A549 (cell line): ENCODE results near the gene MARCHF10. TPM values are rescaled to one million over a fixed set of nuclear protein-coding genes. Genes with fewer than 3 reads are reported as not detected.
"Not testable (repeated sequence)": the region's sequence is repeated elsewhere in the genome, so short reads cannot be mapped to it uniquely, and the experiment has no call there.

ENCODE experiments used
- ATAC-seq, 2 experiments: fragments of 200-7000 bp in 1 of 2; fragments of >200 bp in 1 of 2; cut with Nextera tagmentation in 1 of 2; cut with Tn5 transposase in 1 of 2; 3 replicates each; pipeline versions ENCODE4 v1.8.0 to v1.9.1; 2018 to 2020; ENCODE audit warnings: mild to moderate bottlenecking in 1 of 2, moderate library complexity in 1 of 2
- CTCF ChIA-PET: fragments of 300-600 bp; sonication (Branson Sonifier 250); formaldehyde crosslinking; extraction: SDS; loops from one replicate; lab custom pipeline; 2021; ENCODE audit warnings: antibody characterized with exemption, inconsistent platforms; lab: Yijun Ruan, JAX
- POLR2A ChIA-PET: fragments of 350-600 bp; formaldehyde crosslinking; extraction: SDS; loops from one replicate; lab custom pipeline; 2021; ENCODE audit warnings: antibody characterized with exemption, inconsistent platforms; lab: Yijun Ruan, JAX
- DNase-seq, 2 experiments: peaks; one replicate each; pipeline versions ENCODE4 v3.0.0 to v3.0.0-alpha.2; 2011 to 2016; ENCODE audit warnings: low read depth in 1 of 2, low spot score in 1 of 2
- FAIRE-seq: peaks from 2 replicates; lab custom pipeline; 2011; peaks lifted over from hg19 to GRCh38; lab: Jason Lieb, UNC
- H3K27ac ChIP-seq, 2 experiments: fragments of >200 bp; sonication (Bioruptor Twin); formaldehyde crosslinking; 3 replicates each; pipeline ENCODE4 v1.5.1; 2016 to 2017
- H3K4me1 ChIP-seq: fragments of >200 bp; sonication (Bioruptor Twin); formaldehyde crosslinking; 3 replicates; pipeline ENCODE4 v1.6.1; 2016
- H3K4me2 ChIP-seq: fragments of >200 bp; sonication (Bioruptor Twin); formaldehyde crosslinking; 3 replicates; pipeline ENCODE4 v1.6.1; 2016
- H3K4me3 ChIP-seq: fragments of >200 bp; sonication (Bioruptor Twin); formaldehyde crosslinking; 3 replicates; pipeline ENCODE4 v1.5.1; 2016
- H3K9me3 ChIP-seq: fragments of >200 bp; sonication (Bioruptor Twin); formaldehyde crosslinking; 3 replicates; pipeline ENCODE4 v1.6.1; 2016
- CHD2 ChIP-seq: fragments of 150-350 bp; IDR thresholded peaks from 2 replicates; pipeline ENCODE4 v1.6.1; 2014; ENCODE audit warnings: low read length; ENCODE audit not compliant: partially characterized antibody
- HOXB13 ChIP-seq: fragments of 250-450 bp; sonication (Bioruptor Pico); IDR thresholded peaks from 2 replicates; pipeline ENCODE4 v1.5.0; 2020; ENCODE audit warnings: low read depth, mild to moderate bottlenecking, moderate library complexity
- KDM1A ChIP-seq: fragments of 200-600 bp; sonication (generic); IDR thresholded peaks from 2 replicates; pipeline ENCODE4 v1.6.1; 2016; ENCODE audit warnings: low read depth, mild to moderate bottlenecking
- MYC ChIP-seq: IDR thresholded peaks from 2 replicates; pipeline ENCODE4 v1.6.1; 2012; ENCODE audit warnings: mild to moderate bottlenecking, inconsistent platforms, low read length, improper control_type of control experiment, borderline replicate concordance
- NR3C1 ChIP-seq: fragments of >200 bp; sonication (Bioruptor Twin); formaldehyde crosslinking; IDR thresholded peaks from 3 replicates; pipeline ENCODE4 v1.6.1; 2017
- PBX3 ChIP-seq: IDR thresholded peaks from 2 replicates; pipeline ENCODE4 v1.6.1; 2012
- RAD21 ChIP-seq, 2 experiments: fragments of >200 bp in 1 of 2; sonication (Bioruptor Twin) in 1 of 2; formaldehyde crosslinking in 1 of 2; IDR thresholded peaks in 1 of 2; conservative IDR thresholded peaks in 1 of 2; 2 replicates in 1 of 2; 3 replicates in 1 of 2; pipeline ENCODE4 v1.6.1; 2012 to 2018; ENCODE audit warnings: inconsistent platforms in 1 of 2
- SMC3 ChIP-seq: fragments of >200 bp; sonication (Bioruptor Twin); formaldehyde crosslinking; IDR thresholded peaks from 3 replicates; pipeline ENCODE4 v1.6.1; 2018; ENCODE audit warnings: inconsistent platforms
- TP53 ChIP-seq: fragments of 250-450 bp; sonication (Bioruptor Pico); IDR thresholded peaks from 2 replicates; pipeline ENCODE4 v1.5.0; 2021; ENCODE audit warnings: mild to moderate bottlenecking, moderate library complexity
- WGBS: methylation state at CpG from one replicate; pipeline ENCODE4 v1.1.6; 2017; ENCODE audit errors: missing lambda C conversion rate; 5-methylcytosine and 5-hydroxymethylcytosine counted together
- polyA plus RNA-seq, 4 experiments: library from polyadenylated mRNA; depleted of rRNA in 3 of 4; stranded (reverse); fragments of >200 nt; fragmentation: RNase III in 1 of 4; extraction: RNeasy Plus Mini Kit Qiagen cat#74134 plus additional on column Dnase treatment in 1 of 4; gene quantifications; 2 replicates in 3 of 4; 3 replicates in 1 of 4; pipeline ENCODE4 v1.2.3, GENCODE V29; 2011 to 2017
- TF ChIP-seq, protein P1 (sequence below): IDR thresholded peaks from 2 replicates; pipeline ENCODE4 v1.6.1; 2012; ENCODE audit warnings: low read depth, borderline replicate concordance
- TF ChIP-seq, protein P2 (sequence below): IDR thresholded peaks from 2 replicates; pipeline ENCODE4 v1.6.1; 2012
- TF ChIP-seq, protein P3 (sequence below): fragments of >200 bp; sonication (Bioruptor Twin); formaldehyde crosslinking; IDR thresholded peaks from 3 replicates; pipeline ENCODE4 v1.5.1; 2016

MARCHF10 gene
- polyA plus RNA-seq, 2 of the 4 experiments (the other 2 are of a cell fraction) = 0.43 to 0.57 TPM

- Histone ChIP-seq H3K4me3 (no peak overlapping the region), H3K4me2 (no peak overlapping the region), H3K4me1 (peaks cover 3% of the 10 kb centered on the region; the same call in 1 of the 3 replicates), H3K27ac (no peak overlapping the region), H3K9me3 (no peaks in the 10 kb centered on the region)
- CTCF ChIA-PET = interaction anchor here (0.8 to 11.7 kb wide), 8 partner anchors 8 to 394 kb away, joined by 3 to 178 read pairs (median 4); no protein-coding TSS in a partner anchor
- DNase-seq (no peak), FAIRE-seq (no peak), ATAC-seq (no peak)
- WGBS = 94% methylated on average over 14 of the region's 20 CpGs
- POLR2A ChIA-PET = interaction anchor here (0.6 kb wide), 1 partner anchor 50 kb away, joined by 3 read pairs; no protein-coding TSS in a partner anchor
- TF ChIP-seq CHD2 = no peak
- no peak for TF ChIP-seq SMC3
- TF ChIP-seq, protein P1, sequence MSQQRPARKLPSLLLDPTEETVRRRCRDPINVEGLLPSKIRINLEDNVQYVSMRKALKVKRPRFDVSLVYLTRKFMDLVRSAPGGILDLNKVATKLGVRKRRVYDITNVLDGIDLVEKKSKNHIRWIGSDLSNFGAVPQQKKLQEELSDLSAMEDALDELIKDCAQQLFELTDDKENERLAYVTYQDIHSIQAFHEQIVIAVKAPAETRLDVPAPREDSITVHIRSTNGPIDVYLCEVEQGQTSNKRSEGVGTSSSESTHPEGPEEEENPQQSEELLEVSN = no peak
- no peak for TF ChIP-seq PBX3
- TF ChIP-seq HOXB13 (CRISPR knock-in tag) = no peak
- TF ChIP-seq TP53 (CRISPR knock-in tag) = no peak
These were observed 115.9 kb downstream of the MARCHF10 start for GRCh38 chr17:62692159-62692651.

DNA sequence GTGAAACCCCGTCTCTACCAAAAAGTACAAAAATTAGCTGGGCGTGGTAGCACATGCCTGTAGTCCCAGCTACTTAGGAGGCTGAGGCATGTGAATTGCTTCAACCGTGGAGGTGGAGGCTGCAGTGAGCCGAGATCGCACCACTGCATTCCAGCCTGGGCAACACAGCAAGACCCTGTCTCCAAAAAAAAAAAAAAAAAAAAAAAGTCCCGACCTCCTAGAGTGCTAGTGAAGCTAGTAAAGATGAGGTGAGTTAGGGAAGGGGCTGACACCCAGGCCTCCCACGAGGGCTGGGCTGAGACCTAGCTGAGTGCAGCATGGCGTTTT lies 116.6 kb downstream of the MARCHF10 start:
- not testable (repeated sequence) for H3K4me2 ChIP-seq, DNase-seq, H3K27ac ChIP-seq, H3K4me1 ChIP-seq, FAIRE-seq, ATAC-seq, H3K9me3 ChIP-seq, H3K4me3 ChIP-seq
- CTCF ChIA-PET = interaction anchor here (0.8 to 11.7 kb wide), 8 partner anchors 9 to 734 kb away, joined by 3 to 178 read pairs (median 4); no protein-coding TSS in a partner anchor
- WGBS = 82% methylated on average over 8 of the region's 8 CpGs
- POLR2A ChIA-PET = interaction anchor here (0.6 kb wide), 1 partner anchor 49 kb away, joined by 3 read pairs; no protein-coding TSS in a partner anchor

GRCh38 chr17:62690168-62690897 lies 117.8 kb downstream of the MARCHF10 start:
- peaks cover 3% of the 10 kb centered on the region; the same call in 1 of the 3 replicates for H3K4me1 ChIP-seq
- ChIA-PET CTCF (interaction anchor here (0.9 to 11.7 kb wide), 7 partner anchors 12 to 717 kb away, joined by 3 to 178 read pairs (median 4); no protein-coding TSS in a partner anchor), POLR2A (no interaction called here)
- H3K4me2 ChIP-seq = no peak overlapping the region
- DNase-seq = no peak
- TF ChIP-seq KDM1A (no peak), RAD21 (conservative IDR thresholded peaks at IDR 0.05 in 1 of 2, IDR thresholded peaks at IDR 0.05 in 1 of 2) (peak; percentile 41 to 53; a peak in 3 of 5 replicates), SMC3 (0 out of 3 replicates have a peak, but pooled peaks have one; percentile 12), MYC (no peak), NR3C1 (no peak)
- TF ChIP-seq, protein P2, sequence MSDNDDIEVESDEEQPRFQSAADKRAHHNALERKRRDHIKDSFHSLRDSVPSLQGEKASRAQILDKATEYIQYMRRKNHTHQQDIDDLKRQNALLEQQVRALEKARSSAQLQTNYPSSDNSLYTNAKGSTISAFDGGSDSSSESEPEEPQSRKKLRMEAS = peak; percentile 39; the same call in 1 of the 2 replicates
- TF ChIP-seq, protein P1 = no peak
- TF ChIP-seq, protein P3, sequence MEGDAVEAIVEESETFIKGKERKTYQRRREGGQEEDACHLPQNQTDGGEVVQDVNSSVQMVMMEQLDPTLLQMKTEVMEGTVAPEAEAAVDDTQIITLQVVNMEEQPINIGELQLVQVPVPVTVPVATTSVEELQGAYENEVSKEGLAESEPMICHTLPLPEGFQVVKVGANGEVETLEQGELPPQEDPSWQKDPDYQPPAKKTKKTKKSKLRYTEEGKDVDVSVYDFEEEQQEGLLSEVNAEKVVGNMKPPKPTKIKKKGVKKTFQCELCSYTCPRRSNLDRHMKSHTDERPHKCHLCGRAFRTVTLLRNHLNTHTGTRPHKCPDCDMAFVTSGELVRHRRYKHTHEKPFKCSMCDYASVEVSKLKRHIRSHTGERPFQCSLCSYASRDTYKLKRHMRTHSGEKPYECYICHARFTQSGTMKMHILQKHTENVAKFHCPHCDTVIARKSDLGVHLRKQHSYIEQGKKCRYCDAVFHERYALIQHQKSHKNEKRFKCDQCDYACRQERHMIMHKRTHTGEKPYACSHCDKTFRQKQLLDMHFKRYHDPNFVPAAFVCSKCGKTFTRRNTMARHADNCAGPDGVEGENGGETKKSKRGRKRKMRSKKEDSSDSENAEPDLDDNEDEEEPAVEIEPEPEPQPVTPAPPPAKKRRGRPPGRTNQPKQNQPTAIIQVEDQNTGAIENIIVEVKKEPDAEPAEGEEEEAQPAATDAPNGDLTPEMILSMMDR = peak; percentile 22; the same call in 2 of the 3 replicates
- no peak overlapping the region for H3K4me3 ChIP-seq
- 86% methylated on average over 18 of the region's 19 CpGs for WGBS
- H3K27ac ChIP-seq = no peak overlapping the region
- H3K9me3 ChIP-seq = no peaks in the 10 kb centered on the region
- FAIRE-seq = no peak
- peak in 1 of 2 experiments; percentile 13; a peak in 3 of 6 replicates for ATAC-seq
